Measurements from ENCODE around the gene ABHD14A. TPM values are rescaled to one million over a fixed set of nuclear protein-coding genes. Genes with fewer than 3 reads are reported as not detected.

ABHD14A gene
- total and polyA plus RNA-seq, 2 of the 13 experiments (the other 11 are each of a cell fraction or from before 2014, with no cell fraction given): 29.5 to 46.9 TPM

DNA sequence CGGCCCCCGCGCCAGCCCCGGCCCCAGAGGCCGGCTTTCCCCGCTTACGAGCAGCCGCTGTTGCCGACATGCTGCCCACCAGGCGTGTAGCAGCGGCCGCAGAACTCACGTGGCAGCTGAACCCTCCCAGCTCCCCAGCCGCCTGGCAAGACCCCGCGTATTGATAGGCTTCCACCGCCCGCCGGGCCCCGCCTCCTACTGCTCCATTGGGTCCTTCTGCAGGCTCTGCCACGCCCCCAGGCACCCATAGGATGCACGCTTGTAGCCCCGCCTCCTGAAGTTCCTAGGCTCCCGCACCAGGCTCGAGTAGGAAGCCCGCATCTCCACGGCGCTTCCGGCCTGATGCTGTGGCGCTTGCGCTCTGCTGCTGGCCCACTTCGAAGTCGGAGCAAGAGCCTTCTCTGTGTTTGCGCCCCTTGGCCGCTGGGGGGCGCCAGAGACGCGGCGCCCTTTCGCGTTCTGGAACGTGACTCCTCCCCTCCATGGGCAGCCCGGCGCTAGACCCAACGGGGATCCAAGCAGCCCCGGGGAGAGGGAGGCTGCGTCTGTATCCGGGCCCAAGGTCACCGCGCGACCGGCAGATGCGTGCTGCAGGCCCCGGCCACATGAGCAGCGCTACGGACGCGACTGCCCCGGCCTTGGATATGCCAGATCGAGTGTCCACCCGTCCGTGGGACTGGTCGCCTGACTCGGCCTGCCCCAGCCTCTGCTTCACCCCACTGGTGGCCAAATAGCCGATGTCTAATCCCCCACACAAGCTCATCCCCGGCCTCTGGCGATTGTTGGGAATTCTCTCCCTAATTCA is 32.9 kb upstream of the ABHD14A start, which contains the start of the genes PARP3 and RRP9 (continued):
- TF ChIP-seq, protein P1, sequence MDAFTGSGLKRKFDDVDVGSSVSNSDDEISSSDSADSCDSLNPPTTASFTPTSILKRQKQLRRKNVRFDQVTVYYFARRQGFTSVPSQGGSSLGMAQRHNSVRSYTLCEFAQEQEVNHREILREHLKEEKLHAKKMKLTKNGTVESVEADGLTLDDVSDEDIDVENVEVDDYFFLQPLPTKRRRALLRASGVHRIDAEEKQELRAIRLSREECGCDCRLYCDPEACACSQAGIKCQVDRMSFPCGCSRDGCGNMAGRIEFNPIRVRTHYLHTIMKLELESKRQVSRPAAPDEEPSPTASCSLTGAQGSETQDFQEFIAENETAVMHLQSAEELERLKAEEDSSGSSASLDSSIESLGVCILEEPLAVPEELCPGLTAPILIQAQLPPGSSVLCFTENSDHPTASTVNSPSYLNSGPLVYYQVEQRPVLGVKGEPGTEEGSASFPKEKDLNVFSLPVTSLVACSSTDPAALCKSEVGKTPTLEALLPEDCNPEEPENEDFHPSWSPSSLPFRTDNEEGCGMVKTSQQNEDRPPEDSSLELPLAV (CRISPR knock-in tag; conservative IDR thresholded peaks at IDR 0.05; ENCODE audit: low read depth): no peak
- TF ChIP-seq, protein P2, sequence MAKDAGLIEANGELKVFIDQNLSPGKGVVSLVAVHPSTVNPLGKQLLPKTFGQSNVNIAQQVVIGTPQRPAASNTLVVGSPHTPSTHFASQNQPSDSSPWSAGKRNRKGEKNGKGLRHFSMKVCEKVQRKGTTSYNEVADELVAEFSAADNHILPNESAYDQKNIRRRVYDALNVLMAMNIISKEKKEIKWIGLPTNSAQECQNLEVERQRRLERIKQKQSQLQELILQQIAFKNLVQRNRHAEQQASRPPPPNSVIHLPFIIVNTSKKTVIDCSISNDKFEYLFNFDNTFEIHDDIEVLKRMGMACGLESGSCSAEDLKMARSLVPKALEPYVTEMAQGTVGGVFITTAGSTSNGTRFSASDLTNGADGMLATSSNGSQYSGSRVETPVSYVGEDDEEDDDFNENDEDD (CRISPR knock-in tag; IDR thresholded peaks at IDR 0.05; ENCODE audit: borderline replicate concordance): peak; percentile 63
- TF ChIP-seq GATAD2A (CRISPR knock-in tag; IDR thresholded peaks at IDR 0.05): peak; percentile 78
- TF ChIP-seq RFXAP (CRISPR knock-in tag; IDR thresholded peaks at IDR 0.05; ENCODE audit: borderline replicate concordance): 0 out of 2 replicates have a peak, but pooled peaks have one; percentile 24
- TF ChIP-seq, protein P3, sequence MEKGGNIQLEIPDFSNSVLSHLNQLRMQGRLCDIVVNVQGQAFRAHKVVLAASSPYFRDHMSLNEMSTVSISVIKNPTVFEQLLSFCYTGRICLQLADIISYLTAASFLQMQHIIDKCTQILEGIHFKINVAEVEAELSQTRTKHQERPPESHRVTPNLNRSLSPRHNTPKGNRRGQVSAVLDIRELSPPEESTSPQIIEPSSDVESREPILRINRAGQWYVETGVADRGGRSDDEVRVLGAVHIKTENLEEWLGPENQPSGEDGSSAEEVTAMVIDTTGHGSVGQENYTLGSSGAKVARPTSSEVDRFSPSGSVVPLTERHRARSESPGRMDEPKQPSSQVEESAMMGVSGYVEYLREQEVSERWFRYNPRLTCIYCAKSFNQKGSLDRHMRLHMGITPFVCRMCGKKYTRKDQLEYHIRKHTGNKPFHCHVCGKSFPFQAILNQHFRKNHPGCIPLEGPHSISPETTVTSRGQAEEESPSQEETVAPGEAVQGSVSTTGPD (CRISPR knock-in tag; IDR thresholded peaks at IDR 0.05): no peak
- TF ChIP-seq, protein P4, sequence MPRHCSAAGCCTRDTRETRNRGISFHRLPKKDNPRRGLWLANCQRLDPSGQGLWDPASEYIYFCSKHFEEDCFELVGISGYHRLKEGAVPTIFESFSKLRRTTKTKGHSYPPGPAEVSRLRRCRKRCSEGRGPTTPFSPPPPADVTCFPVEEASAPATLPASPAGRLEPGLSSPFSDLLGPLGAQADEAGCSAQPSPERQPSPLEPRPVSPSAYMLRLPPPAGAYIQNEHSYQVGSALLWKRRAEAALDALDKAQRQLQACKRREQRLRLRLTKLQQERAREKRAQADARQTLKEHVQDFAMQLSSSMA (CRISPR knock-in tag; IDR thresholded peaks at IDR 0.05): peak; percentile 83
- peak; percentile 58 for TF ChIP-seq YY1 (IDR thresholded peaks at IDR 0.05; ENCODE audit: insufficient read depth, insufficient replicate concordance, low read depth, low read length)
- TF ChIP-seq CHD4 (IDR thresholded peaks at IDR 0.05; ENCODE audit: borderline replicate concordance, low read length): no peak
- TF ChIP-seq, protein P5, sequence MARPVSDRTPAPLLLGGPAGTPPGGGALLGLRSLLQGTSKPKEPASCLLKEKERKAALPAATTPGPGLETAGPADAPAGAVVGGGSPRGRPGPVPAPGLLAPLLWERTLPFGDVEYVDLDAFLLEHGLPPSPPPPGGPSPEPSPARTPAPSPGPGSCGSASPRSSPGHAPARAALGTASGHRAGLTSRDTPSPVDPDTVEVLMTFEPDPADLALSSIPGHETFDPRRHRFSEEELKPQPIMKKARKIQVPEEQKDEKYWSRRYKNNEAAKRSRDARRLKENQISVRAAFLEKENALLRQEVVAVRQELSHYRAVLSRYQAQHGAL (CRISPR knock-in tag; IDR thresholded peaks at IDR 0.05; ENCODE audit: not compliant biosample characterization): peak; percentile 56
- TF ChIP-seq MAFF (IDR thresholded peaks at IDR 0.05; ENCODE audit: low read depth, low read length): no peak
- no peak for TF ChIP-seq ZNF660 (CRISPR knock-in tag; IDR thresholded peaks at IDR 0.05; ENCODE audit: borderline replicate concordance, low read depth)
- TF ChIP-seq ZNF260 (CRISPR knock-in tag; IDR thresholded peaks at IDR 0.05; ENCODE audit: borderline replicate concordance, low read depth): no peak
- TF ChIP-seq ZSCAN29 (CRISPR knock-in tag; conservative IDR thresholded peaks at IDR 0.05): peak; percentile 91
- TF ChIP-seq RBAK (CRISPR knock-in tag; IDR thresholded peaks at IDR 0.05): no peak
- TF ChIP-seq TEAD2 (CRISPR knock-in tag; IDR thresholded peaks at IDR 0.05): no peak
- no peak for TF ChIP-seq KDM1A (CRISPR knock-in tag; IDR thresholded peaks at IDR 0.05)
- TF ChIP-seq GATAD1 (CRISPR knock-in tag; IDR thresholded peaks at IDR 0.05): peak; percentile 95
- TF ChIP-seq, protein P6, sequence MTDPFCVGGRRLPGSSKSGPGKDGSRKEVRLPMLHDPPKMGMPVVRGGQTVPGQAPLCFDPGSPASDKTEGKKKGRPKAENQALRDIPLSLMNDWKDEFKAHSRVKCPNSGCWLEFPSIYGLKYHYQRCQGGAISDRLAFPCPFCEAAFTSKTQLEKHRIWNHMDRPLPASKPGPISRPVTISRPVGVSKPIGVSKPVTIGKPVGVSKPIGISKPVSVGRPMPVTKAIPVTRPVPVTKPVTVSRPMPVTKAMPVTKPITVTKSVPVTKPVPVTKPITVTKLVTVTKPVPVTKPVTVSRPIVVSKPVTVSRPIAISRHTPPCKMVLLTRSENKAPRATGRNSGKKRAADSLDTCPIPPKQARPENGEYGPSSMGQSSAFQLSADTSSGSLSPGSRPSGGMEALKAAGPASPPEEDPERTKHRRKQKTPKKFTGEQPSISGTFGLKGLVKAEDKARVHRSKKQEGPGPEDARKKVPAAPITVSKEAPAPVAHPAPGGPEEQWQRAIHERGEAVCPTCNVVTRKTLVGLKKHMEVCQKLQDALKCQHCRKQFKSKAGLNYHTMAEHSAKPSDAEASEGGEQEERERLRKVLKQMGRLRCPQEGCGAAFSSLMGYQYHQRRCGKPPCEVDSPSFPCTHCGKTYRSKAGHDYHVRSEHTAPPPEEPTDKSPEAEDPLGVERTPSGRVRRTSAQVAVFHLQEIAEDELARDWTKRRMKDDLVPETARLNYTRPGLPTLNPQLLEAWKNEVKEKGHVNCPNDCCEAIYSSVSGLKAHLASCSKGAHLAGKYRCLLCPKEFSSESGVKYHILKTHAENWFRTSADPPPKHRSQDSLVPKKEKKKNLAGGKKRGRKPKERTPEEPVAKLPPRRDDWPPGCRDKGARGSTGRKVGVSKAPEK (CRISPR knock-in tag; IDR thresholded peaks at IDR 0.05; ENCODE audit: borderline replicate concordance): no peak
- TF ChIP-seq SALL2 (CRISPR knock-in tag; IDR thresholded peaks at IDR 0.05): peak; percentile 97
- peak; percentile 60; the same call in 1 of the 2 replicates for TF ChIP-seq ZNF776 (CRISPR knock-in tag; IDR thresholded peaks at IDR 0.05)
- peak; percentile 94 for TF ChIP-seq ZFY (CRISPR knock-in tag; IDR thresholded peaks at IDR 0.05)

Data from HepG2 (cell line).